Lower leg skin (tissue), 3 donors: ENCODE results near the gene PPFIBP2.

ENCODE experiments used
- CTCF ChIP-seq, 3 donors: fragments of 450-650 bp; IDR thresholded peaks; one replicate each; pipeline ENCODE4 v1.5.1; 2016; ENCODE audit warnings: antibody characterized with exemption in 3 of 3, mild to moderate bottlenecking in 3 of 3, moderate library complexity in 2 of 3
- POLR2A ChIP-seq, 2 donors: fragments of 450-650 bp; IDR thresholded peaks; one replicate each; pipeline ENCODE4 v1.6.1; 2016 to 2017; ENCODE audit warnings: antibody characterized with exemption in 2 of 2, mild to moderate bottlenecking in 1 of 2, moderate library complexity in 1 of 2

GRCh38 chr11:7613394-7613720 is 99.6 kb downstream of the PPFIBP2 start:
- no peak for TF ChIP-seq CTCF (IDR thresholded peaks at IDR 0.05)
- TF ChIP-seq POLR2A (IDR thresholded peaks at IDR 0.05), result no peak
